ENCODE data around the gene ASTN2. TPM values are rescaled to one million over a fixed set of nuclear protein-coding genes. Genes with fewer than 3 reads are reported as not detected.

ASTN2 gene
- total and polyA plus RNA-seq, 10 of the 15 experiments (the other 5 are each of a cell fraction or from before 2014, with no cell fraction given) = 1.4 to 15.7 (median 7.0) TPM

- TF ChIP-seq BCL3 (IDR thresholded peaks at IDR 0.05; ENCODE audit: borderline replicate concordance, insufficient read depth, low read depth, low read length, poor library complexity, severe bottlenecking) = no peak
- peak; percentile 28; the same call in 1 of the 2 replicates for TF ChIP-seq RAD21 (IDR thresholded peaks at IDR 0.05; ENCODE audit: insufficient read depth, low read depth, low read length)
- peak; percentile 10 to 75 (median 39); a peak in 4 of 6 replicates for TF ChIP-seq CTCF (IDR thresholded peaks at IDR 0.05 in 2 of 3, conservative IDR thresholded peaks at IDR 0.05 in 1 of 3; ENCODE audit: control insufficient read depth in 2 of 3, extremely low read depth in 1 of 3, insufficient read depth in 1 of 3, low read depth in 3 of 3, low read length in 3 of 3)
- no peak for TF ChIP-seq RFX5 (IDR thresholded peaks at IDR 0.05; ENCODE audit: low read depth, low read length)
- no peak for TF ChIP-seq HDAC6 (IDR thresholded peaks at IDR 0.05; ENCODE audit: unreplicated experiment)
- Histone ChIP-seq H3K27ac (ENCODE audit: control insufficient read depth, insufficient read depth) (no peak overlapping the region), H3K36me3 (ENCODE audit: control insufficient read depth in 2 of 2, insufficient read depth in 2 of 2, low read length in 1 of 2) (no peaks in the 10 kb centered on the region; a peak in 1 of 4 replicates), H3K9ac (ENCODE audit: control insufficient read depth, insufficient read depth, low read length) (no peak overlapping the region), H3K4me1 (ENCODE audit: control insufficient read depth, insufficient read depth, low read length) (no peaks in the 10 kb centered on the region), H4K20me1 (ENCODE audit: control insufficient read depth, insufficient read depth) (no peaks in the 10 kb centered on the region), H3K79me2 (ENCODE audit: control insufficient read depth, insufficient read depth, low read length) (no peaks in the 10 kb centered on the region), H3K4me2 (ENCODE audit: control insufficient read depth, insufficient read depth) (no peak overlapping the region), H3K9me3 (replicated peaks; ENCODE audit: control insufficient read depth, insufficient read depth, low read length) (peaks cover 6% of the 10 kb centered on the region; the same call in 2 of the 3 replicates), H3K4me3 (no peak overlapping the region), H2AFZ (ENCODE audit: control insufficient read depth, low read depth, low read length) (no peak overlapping the region), H3K27me3 (replicated peaks in 1 of 2; ENCODE audit: control insufficient read depth in 2 of 2, insufficient read depth in 2 of 2, low read length in 1 of 2) (no peaks in the 10 kb centered on the region)
- CTCF ChIA-PET = interaction anchor here (1.0 to 1.2 kb wide), 2 partner anchors 11 to 75 kb away, joined by 3 to 4 read pairs; no protein-coding TSS in a partner anchor
- no TSS peak for BruUV-seq (replicated peaks)
- in situ Hi-C loops (cut with MboI) (no loop called here), intact Hi-C loops (cut with micrococcal nuclease; ENCODE audit: unreplicated experiment) (loop anchor here (2.0 kb wide), 1 partner anchor 71 kb away; no protein-coding TSS in a partner anchor)
- SMC1A ChIA-PET (ENCODE audit: uncharacterized antibody, unreplicated experiment) = interaction anchor here (1.2 kb wide), 1 partner anchor 147 kb away, joined by 3 read pairs; no protein-coding TSS in a partner anchor
- WGBS (ENCODE audit: insufficient coverage, insufficient replicate concordance, low lambda C conversion rate, missing lambda C conversion rate) = 54% methylated on average over 7 of the region's 7 CpGs
- POLR2A ChIA-PET = no interaction called here
- ATAC-seq = peak; percentile 80
- RAD21 ChIA-PET (ENCODE audit: unreplicated experiment) = no interaction called here
- DNase-seq (ENCODE audit: low read depth, low spot score) = no peak
- no peak for FAIRE-seq
Measured at GRCh38 chr9:116589392-116590354, 825.2 kb downstream of the ASTN2 start.
